ENCODE results near the gene UGT1A9.

Gene UGT1A9

GRCh38 chr2:233800208-233800607 is 128.5 kb downstream of the UGT1A9 start:
- DNase-seq: no peak

GRCh38 chr2:233801357-233802131 is 129.8 kb downstream of the UGT1A9 start:
- DNase-seq: no peak

GRCh38 chr2:233802132-233802815 is 130.6 kb downstream of the UGT1A9 start:
- no peak for DNase-seq

GRCh38 chr2:233803292-233803911 is 131.7 kb downstream of the UGT1A9 start:
- DNase-seq: no peak

- no peak for DNase-seq
Measured at GRCh38 chr2:233803994-233804393, 132.3 kb downstream of the UGT1A9 start.

GRCh38 chr2:233807215-233807865 is 135.6 kb downstream of the UGT1A9 start:
- no peak for DNase-seq

- DNase-seq: no peak
Measured at GRCh38 chr2:233807966-233808935, 136.6 kb downstream of the UGT1A9 start.

GRCh38 chr2:233810385-233810784 is 138.7 kb downstream of the UGT1A9 start:
- DNase-seq: peak in 1 of 2 donors; percentile 19

- no peak for DNase-seq
Measured at GRCh38 chr2:233811087-233811486, 139.4 kb downstream of the UGT1A9 start.

GRCh38 chr2:233811732-233812131 is 140.0 kb downstream of the UGT1A9 start:
- no peak for DNase-seq

- no peak for DNase-seq
Measured at GRCh38 chr2:233813236-233814055, 141.7 kb downstream of the UGT1A9 start.

- DNase-seq: no peak
Measured at GRCh38 chr2:233814056-233814835, 142.5 kb downstream of the UGT1A9 start.

- no peak for DNase-seq
Measured at GRCh38 chr2:233815861-233816260, 144.2 kb downstream of the UGT1A9 start.

- no peak for DNase-seq
Measured at GRCh38 chr2:233816334-233816733, 144.6 kb downstream of the UGT1A9 start.

GRCh38 chr2:233816771-233817170 is 145.1 kb downstream of the UGT1A9 start:
- no peak for DNase-seq

- no peak for DNase-seq
Measured at GRCh38 chr2:233817361-233817911, 145.7 kb downstream of the UGT1A9 start.

- DNase-seq: no peak
Measured at GRCh38 chr2:233817995-233818638, 146.4 kb downstream of the UGT1A9 start.

- no peak for DNase-seq
Measured at GRCh38 chr2:233818639-233819621, 147.2 kb downstream of the UGT1A9 start.
